MM.1S (cell line): ENCODE measurements around the gene PRSS16.

Source experiments
- CTCF ChIP-seq: fragments of 300-600 bp; sonication (generic); IDR thresholded peaks from 2 replicates; pipeline ENCODE4 v1.5.1; 2016; ENCODE audit warnings: antibody characterized with exemption, low read length, mixed read lengths
- EZH2 ChIP-seq: fragments of 300-600 bp; sonication (generic); optimal IDR thresholded peaks from 2 replicates; pipeline ENCODE3; 2017; ENCODE audit warnings: low read depth, mild to moderate bottlenecking, antibody characterized with exemption, low read length, mixed read lengths
- EZH2phosphoT487 ChIP-seq: fragments of 300-600 bp; sonication (generic); IDR thresholded peaks from 2 replicates; pipeline ENCODE4 v1.6.1; 2018; ENCODE audit warnings: antibody characterized with exemption, low read length

- TF ChIP-seq CTCF (no peak), EZH2phosphoT487 (no peak), EZH2 (no peak)
These were observed 32.6 kb downstream of the PRSS16 start for GRCh38 chr6:27280064-27280539.
